Measurements from ENCODE around the gene MACROD2.

Gene MACROD2

DNA sequence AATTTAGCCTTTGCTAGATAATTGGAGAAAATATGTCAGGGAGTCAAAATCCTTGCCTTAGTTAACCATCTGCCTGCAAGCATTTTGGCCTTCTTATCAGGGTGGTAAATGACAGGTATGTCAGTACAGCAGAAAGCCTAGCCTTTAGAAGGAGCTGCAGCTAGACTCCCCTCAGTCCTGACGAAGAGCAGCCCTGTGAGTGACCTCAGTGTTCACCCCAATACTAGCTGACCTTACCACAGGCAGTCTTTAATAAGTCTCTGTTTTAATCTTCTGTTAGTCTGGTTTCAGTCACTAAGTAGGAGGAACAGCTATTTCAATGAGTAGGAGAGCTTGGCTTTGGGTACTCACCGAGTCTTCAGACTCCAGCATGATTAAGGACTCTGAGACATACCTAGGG lies 682.1 kb downstream of the MACROD2 start:
- no peak for DNase-seq

GRCh38 chr20:14685183-14685582 lies 689.9 kb downstream of the MACROD2 start:
- DNase-seq: peak; percentile 62

- DNase-seq: no peak
Observed at GRCh38 chr20:14687313-14687712, 692.0 kb downstream of the MACROD2 start.

- no peak for DNase-seq
Observed at GRCh38 chr20:14688005-14688404, 692.7 kb downstream of the MACROD2 start.

DNA sequence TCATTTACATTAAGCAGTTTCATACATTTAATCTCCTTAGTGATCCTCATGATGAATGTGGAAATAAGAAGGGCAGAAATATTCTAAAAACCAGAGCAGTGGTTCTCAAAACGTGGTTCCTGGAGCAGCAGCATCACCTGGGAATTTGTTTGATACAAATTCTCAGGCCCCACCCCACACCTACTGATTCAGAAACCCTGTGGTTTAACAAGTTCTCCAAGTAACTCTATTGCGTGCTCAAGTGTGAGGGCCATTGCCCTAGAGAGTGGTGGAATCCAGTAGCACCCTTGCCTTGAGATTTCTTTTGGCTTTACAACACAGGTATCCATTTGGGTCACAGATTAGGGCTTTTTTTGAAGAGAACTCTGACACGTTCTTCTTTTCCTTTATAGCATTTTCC lies 696.7 kb downstream of the MACROD2 start:
- no peak for DNase-seq

DNA sequence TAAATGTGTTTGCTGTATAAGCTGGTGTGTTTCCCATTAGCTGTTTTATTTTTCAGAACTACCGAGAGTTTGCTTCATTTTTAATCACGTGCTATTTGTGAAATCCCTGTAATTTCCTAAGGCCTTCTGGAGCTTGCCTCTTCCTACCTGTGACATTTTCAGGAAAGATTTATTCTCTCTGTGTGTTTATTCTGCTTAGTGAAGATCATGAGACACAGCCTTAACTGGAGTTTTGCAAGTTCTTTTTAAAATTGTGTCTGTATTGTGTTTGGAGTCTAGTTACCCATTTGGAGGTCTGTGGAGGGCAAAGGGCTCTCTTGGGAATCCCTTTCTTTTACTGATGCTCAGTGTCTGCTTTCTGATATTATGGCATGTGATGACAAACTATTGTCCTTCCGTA lies 701.2 kb downstream of the MACROD2 start:
- peak; percentile 34 for DNase-seq

DNA sequence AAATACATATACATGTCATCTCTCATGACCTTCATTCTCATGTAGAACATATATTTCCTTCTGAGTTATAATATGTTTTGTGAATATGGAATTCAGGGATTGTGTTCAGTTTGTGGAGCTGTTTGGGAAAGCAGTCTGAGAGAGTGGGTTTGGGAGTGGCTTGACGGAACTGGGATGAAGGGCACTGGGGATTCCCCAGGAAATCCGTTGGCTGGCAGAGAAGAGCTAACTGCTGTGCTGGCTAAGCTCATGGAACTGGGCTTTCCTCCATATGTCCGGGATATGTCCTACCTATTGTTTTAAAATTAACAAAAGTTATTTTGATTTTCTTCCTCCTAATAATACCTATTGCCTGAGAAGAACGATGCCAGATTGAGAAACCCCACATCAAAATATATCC lies 701.6 kb downstream of the MACROD2 start:
- DNase-seq: no peak

DNA sequence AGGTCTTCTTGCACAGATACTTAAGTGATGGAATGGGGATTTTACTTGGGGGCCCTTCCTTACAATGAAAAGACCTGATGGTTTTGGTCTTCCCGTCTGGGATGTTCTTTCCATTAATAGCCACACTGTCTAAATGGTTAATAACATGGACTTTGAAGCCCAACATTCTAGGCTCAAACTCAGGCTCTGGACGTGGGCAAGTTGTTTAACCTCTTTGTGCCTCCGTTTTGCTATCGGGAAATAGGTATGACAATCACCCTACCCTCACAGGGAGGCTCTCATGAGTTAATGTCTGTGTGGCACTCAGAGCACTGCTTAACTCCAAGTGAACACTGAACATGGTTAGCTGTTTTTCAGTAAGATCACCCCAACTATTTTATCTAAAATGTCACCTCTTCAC lies 702.8 kb downstream of the MACROD2 start:
- DNase-seq: no peak

GRCh38 chr20:14698605-14699373 lies 703.5 kb downstream of the MACROD2 start:
- DNase-seq: peak; percentile 21

DNA sequence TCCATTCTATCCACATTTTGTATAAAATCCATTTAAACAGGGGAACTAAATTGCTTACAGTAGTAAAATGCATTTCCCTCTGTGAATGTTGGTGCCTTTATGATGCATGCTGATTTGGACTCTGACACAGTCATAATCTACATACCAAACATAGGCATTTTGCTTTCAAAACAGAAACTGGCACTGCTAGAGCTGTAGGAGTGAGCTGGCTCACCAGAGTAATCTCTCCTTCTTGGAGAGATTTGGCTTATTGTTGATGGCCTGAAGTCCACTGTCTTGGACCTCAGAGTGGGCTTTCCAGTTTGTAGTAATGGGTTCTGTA lies 705.3 kb downstream of the MACROD2 start:
- no peak for DNase-seq

DNA sequence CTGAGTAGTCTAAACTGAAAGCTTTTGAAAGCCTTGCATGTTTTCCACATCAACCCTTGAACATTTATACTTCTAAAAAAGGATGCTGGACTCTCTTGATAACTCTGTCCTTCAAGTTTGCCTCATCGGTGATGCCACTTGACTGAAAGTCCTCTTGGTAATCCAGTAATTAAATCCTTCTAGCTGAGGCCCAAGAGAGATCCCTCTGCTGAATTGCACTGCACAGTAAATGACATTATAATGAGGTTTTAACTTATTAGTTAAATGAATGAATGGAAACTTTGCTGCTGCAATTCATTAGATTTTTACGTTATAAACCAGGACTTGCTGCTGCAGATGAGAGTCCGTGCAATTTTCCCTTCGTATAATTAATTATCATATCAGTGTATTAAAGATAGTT lies 706.0 kb downstream of the MACROD2 start:
- no peak for DNase-seq

DNA sequence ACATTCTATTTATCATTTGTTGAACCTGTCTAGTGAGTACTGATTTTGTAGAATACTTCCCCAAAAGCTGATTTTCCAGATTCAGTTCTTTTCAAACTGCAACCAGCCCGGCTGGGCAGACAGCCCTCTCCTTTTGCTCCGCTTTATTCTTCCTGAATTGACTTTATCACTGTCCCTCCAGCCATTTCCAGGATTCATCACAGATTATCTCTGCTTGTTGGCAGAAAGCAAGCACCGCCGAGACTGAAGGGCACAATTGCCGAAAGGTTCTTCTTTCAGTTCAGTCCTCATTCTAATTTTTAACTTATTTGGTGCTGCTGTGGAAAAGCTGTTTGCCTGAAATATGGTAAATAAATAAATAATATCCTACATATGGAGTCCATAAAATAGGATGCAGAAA lies 711.2 kb downstream of the MACROD2 start:
- no peak for DNase-seq

GRCh38 chr20:14707026-14707680 lies 711.8 kb downstream of the MACROD2 start:
- DNase-seq: no peak

- no peak for DNase-seq
Observed at GRCh38 chr20:14707865-14708596, 712.7 kb downstream of the MACROD2 start.

GRCh38 chr20:14709439-14709838 lies 714.1 kb downstream of the MACROD2 start:
- no peak for DNase-seq

DNA sequence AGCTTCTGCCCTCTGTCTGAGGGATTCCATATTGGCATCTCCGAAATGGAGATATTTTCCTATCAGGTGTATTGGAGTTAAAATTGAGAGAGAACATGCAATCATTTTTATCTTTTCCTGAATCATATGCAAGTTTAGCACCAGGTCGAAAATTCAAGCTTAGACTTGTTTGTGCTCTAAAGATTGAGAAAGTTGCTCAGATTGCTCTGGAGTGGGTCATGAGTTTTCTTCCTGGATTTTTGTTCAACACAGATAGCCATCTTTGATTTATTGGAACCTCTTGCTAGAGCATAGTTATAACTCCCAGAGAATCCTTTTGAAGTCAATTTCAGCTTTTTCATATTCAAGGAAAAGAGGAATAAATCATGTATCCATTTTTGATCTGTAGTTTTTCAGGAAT lies 715.6 kb downstream of the MACROD2 start:
- DNase-seq: no peak

DNA sequence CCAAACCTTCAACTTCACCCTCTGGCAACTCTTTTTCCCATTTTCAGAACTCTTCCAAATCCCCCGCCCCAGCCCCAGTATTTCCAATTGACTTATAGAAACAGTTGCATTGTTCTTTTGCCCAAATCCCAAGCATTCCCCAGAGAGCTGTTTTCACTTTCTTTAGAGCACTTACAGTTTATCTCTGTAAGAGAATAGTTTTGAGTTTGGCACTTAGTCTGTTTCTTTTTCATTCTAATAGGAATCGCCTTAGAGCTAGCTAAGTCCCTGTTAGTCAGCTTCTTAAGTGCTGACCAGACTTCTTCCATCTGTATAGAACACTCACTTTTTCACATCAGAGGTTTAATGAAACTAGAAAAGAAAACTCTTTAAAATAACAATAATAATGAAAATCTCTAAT lies 716.3 kb downstream of the MACROD2 start:
- DNase-seq: no peak

GRCh38 chr20:14712302-14712739 lies 717.0 kb downstream of the MACROD2 start:
- DNase-seq: no peak

DNA sequence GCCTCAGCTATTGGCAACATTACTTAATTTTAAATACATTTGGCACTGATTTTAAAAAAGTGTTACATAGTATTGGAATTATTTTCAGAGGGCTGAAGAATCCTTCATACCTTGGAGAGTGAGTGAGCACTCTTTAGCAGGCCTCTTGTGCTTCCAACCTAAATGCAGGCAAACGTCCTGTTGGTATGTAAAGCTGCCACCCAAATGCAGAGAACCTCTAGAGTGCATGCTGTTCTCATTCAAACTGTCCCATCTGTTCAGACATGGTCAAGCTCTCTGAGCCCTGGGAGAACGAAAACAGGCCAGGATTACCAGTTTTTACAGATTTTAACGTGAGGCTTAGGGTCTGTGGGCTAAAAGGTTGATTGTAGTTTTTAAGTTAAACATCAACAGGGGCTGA lies 720.1 kb downstream of the MACROD2 start:
- no peak for DNase-seq

DNA sequence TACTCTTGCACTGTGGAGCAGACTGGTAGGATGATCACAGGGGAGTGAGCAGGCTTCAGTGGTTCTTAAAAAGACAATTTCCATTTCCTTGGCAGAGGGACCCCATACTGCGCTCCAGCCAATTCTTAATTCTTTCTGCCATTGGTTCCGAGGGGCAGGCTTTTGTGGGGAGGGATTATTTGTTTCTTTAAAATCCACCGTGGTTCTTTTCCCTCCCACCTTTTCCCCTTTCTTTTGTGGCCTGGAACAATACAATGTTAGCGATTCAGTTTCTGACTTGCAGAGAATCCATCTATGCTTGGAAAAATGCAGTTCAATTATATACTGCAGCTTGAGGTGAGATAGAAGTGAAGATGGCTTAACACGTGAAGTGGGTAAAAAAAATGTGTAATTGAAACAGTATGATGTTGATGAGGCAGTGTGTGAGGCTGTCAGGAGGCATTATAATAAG lies 721.1 kb downstream of the MACROD2 start:
- DNase-seq: no peak

DNA sequence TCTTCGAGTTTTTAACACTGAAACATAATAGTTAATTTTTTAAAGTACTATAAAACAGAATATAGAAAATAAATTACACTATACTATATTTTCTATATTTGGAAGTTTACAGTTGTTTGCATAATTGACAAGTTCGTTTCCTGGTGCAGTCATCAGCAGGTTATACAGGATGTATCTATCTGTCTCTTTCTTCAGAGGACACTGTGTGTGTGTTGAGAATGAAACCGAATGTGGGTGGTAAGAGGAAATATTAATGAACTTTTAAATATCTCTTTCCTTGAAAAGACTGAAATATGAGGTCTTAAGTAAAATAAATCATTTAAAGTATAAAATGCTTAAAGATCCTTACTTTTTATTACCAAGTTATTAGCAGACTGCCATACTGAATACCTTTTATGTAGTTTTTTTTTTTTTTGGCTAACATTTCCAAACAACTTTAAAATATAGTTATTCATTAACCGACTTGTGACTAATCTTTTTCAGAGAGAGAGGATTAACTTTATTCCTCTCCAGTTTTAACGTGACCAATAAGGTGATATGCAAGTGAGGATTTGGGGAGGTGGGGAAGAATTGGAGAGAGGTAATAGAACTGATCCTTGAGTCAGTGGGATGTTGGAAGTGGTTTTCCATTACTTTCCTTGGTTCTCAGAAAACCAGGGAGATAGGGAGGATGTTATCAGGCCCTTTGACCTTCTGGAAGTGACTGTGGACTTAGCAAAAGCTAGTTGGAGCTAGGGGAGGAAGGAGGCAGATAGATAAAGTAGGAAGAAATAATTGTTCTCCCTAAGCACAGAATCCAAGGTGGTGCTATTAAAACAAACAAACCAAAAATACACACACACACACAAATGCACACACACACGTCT lies 722.1 kb downstream of the MACROD2 start:
- DNase-seq: no peak

GRCh38 chr20:14720251-14720650 lies 724.9 kb downstream of the MACROD2 start:
- DNase-seq: no peak

GRCh38 chr20:14721926-14722452 lies 726.7 kb downstream of the MACROD2 start:
- no peak for DNase-seq

All from NCI-H2171 treated with DMSO at 0.1 percent for 48 hours (cell line).